HEK293 (cell line): ENCODE results near the gene PLCD3.

Experiments used
- CTCF ChIA-PET: fragments of 350-600 bp; formaldehyde crosslinking; extraction: SDS; loops from one replicate; lab custom pipeline; 2021; ENCODE audit warnings: antibody characterized with exemption; lab: Yijun Ruan, JAX
- POLR2A ChIA-PET: fragments of 300-600 bp; formaldehyde crosslinking; extraction: SDS; loops from one replicate; lab custom pipeline; 2020; ENCODE audit warnings: antibody characterized with exemption, inconsistent platforms; lab: Yijun Ruan, JAX
- H3K27ac ChIP-seq: fragments of 200-500 bp; sonication (Bioruptor generic); 2 replicates; pipeline ENCODE4 v1.5.1; 2014; ENCODE audit warnings: low read depth, low read length, control low read depth, inconsistent platforms; ENCODE audit errors: extremely low read depth
- H3K36me3 ChIP-seq, 2 experiments: fragments of 200-500 bp in 1 of 2; sonication (Bioruptor generic) in 1 of 2; 1 replicate in 1 of 2; 2 replicates in 1 of 2; pipeline ENCODE4 v1.5.1; 2014 to 2017; ENCODE audit warnings: inconsistent platforms in 2 of 2, low read length in 2 of 2; ENCODE audit not compliant: control insufficient read depth in 2 of 2, insufficient read depth in 1 of 2
- H3K4me1 ChIP-seq: fragments of 200-500 bp; sonication (Bioruptor generic); 2 replicates; pipeline ENCODE4 v1.5.1; 2014; ENCODE audit warnings: mild to moderate bottlenecking, low read length, inconsistent platforms; ENCODE audit not compliant: control insufficient read depth, insufficient read depth
- H3K4me3 ChIP-seq: 2 replicates; pipeline ENCODE4 v1.5.1; 2011; ENCODE audit warnings: low read depth, mild to moderate bottlenecking, control low read depth, low read length, moderate library complexity
- H3K9me3 ChIP-seq: fragments of 200-500 bp; sonication (Bioruptor generic); 2 replicates; pipeline ENCODE4 v1.5.1; 2014; ENCODE audit warnings: low read depth, low read length, inconsistent platforms; ENCODE audit not compliant: control insufficient read depth, insufficient read depth
- EGR2 ChIP-seq: fragments of 450-650 bp; formaldehyde crosslinking; IDR thresholded peaks from 2 replicates; pipeline ENCODE4 v1.5.1; 2016; ENCODE audit warnings: low read depth, missing biosample characterization, missing genetic modification characterization
- HIC1 ChIP-seq: fragments of 450-650 bp; formaldehyde crosslinking; IDR thresholded peaks from 2 replicates; pipeline ENCODE4 v1.5.1; 2016; ENCODE audit warnings: missing biosample characterization, missing genetic modification characterization
- PATZ1 ChIP-seq: fragments of 450-650 bp; formaldehyde crosslinking; IDR thresholded peaks from 2 replicates; pipeline ENCODE4 v1.5.1; 2016; ENCODE audit warnings: missing biosample characterization, missing genetic modification characterization
- PRDM2 ChIP-seq: fragments of 450-650 bp; formaldehyde crosslinking; IDR thresholded peaks from 2 replicates; pipeline ENCODE4 v1.5.1; 2016; ENCODE audit warnings: missing biosample characterization, missing genetic modification characterization, borderline replicate concordance
- PRDM6 ChIP-seq: fragments of 450-650 bp; formaldehyde crosslinking; IDR thresholded peaks from 2 replicates; pipeline ENCODE4 v1.5.1; 2017; ENCODE audit warnings: missing biosample characterization, missing genetic modification characterization
- RBAK ChIP-seq: fragments of 450-650 bp; formaldehyde crosslinking; IDR thresholded peaks from 2 replicates; pipeline ENCODE4 v1.5.1; 2016; ENCODE audit warnings: missing biosample characterization, missing genetic modification characterization
- YY1 ChIP-seq: fragments of 450-650 bp; formaldehyde crosslinking; IDR thresholded peaks from 2 replicates; pipeline ENCODE4 v1.5.1; 2018; ENCODE audit warnings: missing biosample characterization, missing genetic modification characterization
- ZBTB20 ChIP-seq: fragments of 450-650 bp; formaldehyde crosslinking; IDR thresholded peaks from 2 replicates; pipeline ENCODE4 v1.5.1; 2016; ENCODE audit warnings: missing biosample characterization, missing genetic modification characterization
- ZFHX2 ChIP-seq: fragments of 450-650 bp; formaldehyde crosslinking; conservative IDR thresholded peaks from 2 replicates; pipeline ENCODE4 v1.5.1; 2016; ENCODE audit warnings: missing biosample characterization, missing genetic modification characterization
- ZNF121 ChIP-seq: fragments of 450-650 bp; formaldehyde crosslinking; IDR thresholded peaks from 2 replicates; pipeline ENCODE4 v1.5.1; 2016; ENCODE audit warnings: missing biosample characterization, missing genetic modification characterization
- ZNF24 ChIP-seq: fragments of 450-650 bp; formaldehyde crosslinking; IDR thresholded peaks from 2 replicates; pipeline ENCODE4 v1.5.1; 2016; ENCODE audit warnings: missing biosample characterization, missing genetic modification characterization
- ZNF248 ChIP-seq: fragments of 450-650 bp; formaldehyde crosslinking; IDR thresholded peaks from 2 replicates; pipeline ENCODE4 v1.5.1; 2017; ENCODE audit warnings: missing biosample characterization, missing genetic modification characterization
- ZNF274 ChIP-seq, 2 experiments: fragments of 200-500 bp in 1 of 2; fragments of 450-650 bp in 1 of 2; sonication (Bioruptor generic) in 1 of 2; formaldehyde crosslinking in 1 of 2; IDR thresholded peaks; 2 replicates each; pipeline versions ENCODE4 v1.5.1 to v1.6.1; 2014 to 2016; ENCODE audit warnings: borderline replicate concordance in 1 of 2, inconsistent platforms in 1 of 2, low read length in 1 of 2, missing biosample characterization in 1 of 2, missing genetic modification characterization in 1 of 2
- ZNF433 ChIP-seq: fragments of 450-650 bp; formaldehyde crosslinking; IDR thresholded peaks from 2 replicates; pipeline ENCODE4 v1.5.1; 2016; ENCODE audit warnings: missing biosample characterization, missing genetic modification characterization, low read depth
- TF ChIP-seq, protein P1 (sequence below): fragments of 450-650 bp; formaldehyde crosslinking; IDR thresholded peaks from 2 replicates; pipeline ENCODE4 v1.5.1; 2017; ENCODE audit warnings: missing biosample characterization, missing genetic modification characterization

The PLCD3 gene

GRCh38 chr17:45160447-45161287 is 28.4 kb upstream of the PLCD3 start (continued):
- TF ChIP-seq PATZ1 (tag by site-specific recombination) (peak; percentile 89; the same call in 1 of the 2 replicates), ZNF24 (tag by site-specific recombination) (no peak), EGR2 (peak; percentile 82), ZFHX2 (tag by site-specific recombination) (peak; percentile 80), PRDM2 (tag by site-specific recombination) (0 out of 2 replicates have a peak, but pooled peaks have one; percentile 11), ZNF248 (tag by site-specific recombination) (no peak), YY1 (tag by site-specific recombination) (no peak), HIC1 (tag by site-specific recombination) (peak; percentile 60), ZBTB20 (0 out of 2 replicates have a peak, but pooled peaks have one; percentile 62), ZNF274 (IDR thresholded peaks at IDR 0.05; ENCODE audit: low read length) (no peak), ZNF274 (tag by site-specific recombination; IDR thresholded peaks at IDR 0.05; ENCODE audit: borderline replicate concordance) (0 out of 2 replicates have a peak, but pooled peaks have one; percentile 9)
- TF ChIP-seq, protein P1, sequence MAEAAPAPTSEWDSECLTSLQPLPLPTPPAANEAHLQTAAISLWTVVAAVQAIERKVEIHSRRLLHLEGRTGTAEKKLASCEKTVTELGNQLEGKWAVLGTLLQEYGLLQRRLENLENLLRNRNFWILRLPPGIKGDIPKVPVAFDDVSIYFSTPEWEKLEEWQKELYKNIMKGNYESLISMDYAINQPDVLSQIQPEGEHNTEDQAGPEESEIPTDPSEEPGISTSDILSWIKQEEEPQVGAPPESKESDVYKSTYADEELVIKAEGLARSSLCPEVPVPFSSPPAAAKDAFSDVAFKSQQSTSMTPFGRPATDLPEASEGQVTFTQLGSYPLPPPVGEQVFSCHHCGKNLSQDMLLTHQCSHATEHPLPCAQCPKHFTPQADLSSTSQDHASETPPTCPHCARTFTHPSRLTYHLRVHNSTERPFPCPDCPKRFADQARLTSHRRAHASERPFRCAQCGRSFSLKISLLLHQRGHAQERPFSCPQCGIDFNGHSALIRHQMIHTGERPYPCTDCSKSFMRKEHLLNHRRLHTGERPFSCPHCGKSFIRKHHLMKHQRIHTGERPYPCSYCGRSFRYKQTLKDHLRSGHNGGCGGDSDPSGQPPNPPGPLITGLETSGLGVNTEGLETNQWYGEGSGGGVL (tag by site-specific recombination) = peak; percentile 61

DNA sequence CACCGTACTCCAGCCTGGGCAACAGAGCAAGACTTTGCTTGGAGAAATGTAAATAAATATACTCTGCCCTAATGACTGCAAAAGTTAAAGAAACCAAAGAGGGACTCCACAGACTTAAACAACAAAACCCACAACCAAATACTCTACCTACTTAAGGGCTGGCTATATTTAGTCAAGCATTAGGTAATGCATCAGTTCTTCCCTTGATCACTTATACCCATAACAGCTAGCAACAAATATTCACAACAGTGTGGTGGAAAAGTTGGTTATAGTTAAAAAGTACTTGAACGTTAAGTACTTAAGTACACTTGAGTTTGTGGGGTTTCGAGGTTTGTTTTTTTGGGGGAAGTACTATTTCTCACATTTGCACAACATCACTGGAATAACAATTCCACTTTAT is 23.9 kb upstream of the PLCD3 start:
- ChIA-PET POLR2A (interaction anchor here (1.4 kb wide), 1 partner anchor 15 kb away, joined by 3 read pairs; no protein-coding TSS in a partner anchor), CTCF (interaction anchor here (0.7 to 10.8 kb wide), 6 partner anchors 17 to 1964 kb away, joined by 3 to 209 read pairs (median 3); partner anchors contain the start of genes ACBD4 and PLCD3)
- Histone ChIP-seq H3K36me3 (no peaks in the 10 kb centered on the region), H3K4me1 (peaks cover 21% of the 10 kb centered on the region), H3K27ac (no peak overlapping the region), H3K4me3 (no peak overlapping the region), H3K9me3 (no peaks in the 10 kb centered on the region)
- TF ChIP-seq ZNF433 (tag by site-specific recombination) (no peak), RBAK (tag by site-specific recombination) (no peak), PRDM6 (peak; percentile 79), ZNF121 (tag by site-specific recombination) (0 out of 2 replicates have a peak, but pooled peaks have one; percentile 42)
